Heart left ventricle (tissue), 16 donors: ENCODE measurements around the gene SORCS2. TPM values are rescaled to one million over a fixed set of nuclear protein-coding genes. Genes with fewer than 3 reads are reported as not detected.
"Not testable (repeated sequence)": the region's sequence is repeated elsewhere in the genome, so short reads cannot be mapped to it uniquely, and the experiment has no call there.

Experiments used
- ATAC-seq, 4 donors: fragments of 200-7000 bp; cut with Tn5 transposase; one replicate each; pipeline ENCODE4 v1.9.1; 2020 to 2022; ENCODE audit warnings: moderate library complexity in 4 of 4, mild to moderate bottlenecking in 3 of 4, moderate number of reproducible peaks in 1 of 4
- DNase-seq, 5 donors: peaks; one replicate each; pipeline ENCODE4 v3.0.0-alpha.2; 2020
- H3K27ac ChIP-seq, 12 donors: fragments of 200-600 bp; sonication (generic) in 4 of 12; one replicate each; pipeline versions ENCODE4 v1.5.0 to v1.8.0; 2016 to 2022; ENCODE audit warnings: mild to moderate bottlenecking in 2 of 12
- H3K27me3 ChIP-seq, 9 donors: fragments of 200-600 bp; sonication (generic) in 2 of 9; one replicate each; pipeline versions ENCODE4 v1.5.1 to v1.8.0; 2016 to 2022; ENCODE audit warnings: mild to moderate bottlenecking in 3 of 9
- H3K36me3 ChIP-seq, 9 donors: fragments of 200-600 bp; sonication (generic) in 2 of 9; one replicate each; pipeline versions ENCODE4 v1.5.0 to v1.8.0; 2018 to 2022; ENCODE audit warnings: mild to moderate bottlenecking in 2 of 9
- H3K4me1 ChIP-seq, 12 donors: fragments of 200-600 bp; sonication (generic) in 4 of 12; one replicate each; pipeline versions ENCODE4 v1.5.0 to v1.8.0; 2016 to 2022; ENCODE audit warnings: mild to moderate bottlenecking in 3 of 12
- H3K4me3 ChIP-seq, 12 donors: fragments of 200-600 bp; sonication (generic) in 4 of 12; one replicate each; pipeline versions ENCODE4 v1.5.0 to v1.8.0; 2017 to 2022; ENCODE audit warnings: mild to moderate bottlenecking in 9 of 12, moderate library complexity in 4 of 12
- H3K9me3 ChIP-seq, 12 donors: fragments of 200-600 bp; sonication (generic) in 4 of 12; one replicate each; pipeline versions ENCODE4 v1.5.0 to v1.8.0; 2016 to 2022; ENCODE audit warnings: mild to moderate bottlenecking in 1 of 12
- CTCF ChIP-seq, 12 donors: fragments of 200-600 bp; sonication (generic) in 4 of 12; IDR thresholded peaks; one replicate each; pipeline versions ENCODE4 v1.5.0 to v1.8.0; 2018 to 2022; ENCODE audit warnings: antibody characterized with exemption in 12 of 12, mild to moderate bottlenecking in 5 of 12
- POLR2A ChIP-seq, 2 donors: fragments of 450-650 bp; IDR thresholded peaks; one replicate each; pipeline ENCODE4 v1.6.1; 2017; ENCODE audit warnings: antibody characterized with exemption in 2 of 2, mild to moderate bottlenecking in 2 of 2, moderate library complexity in 2 of 2
- WGBS, 4 donors: extraction: QIAGEN DNeasy Blood & Tissue Kit in 2 of 4; methylation state at CpG; one replicate each; pipeline versions ENCODE4 v1.1.5 to v1.1.7; 2013 to 2018; 5-methylcytosine and 5-hydroxymethylcytosine counted together
- intact Hi-C, 10 donors: fragments of 100-400 bp; cut with DNase I; formaldehyde crosslinking; loops; one replicate each; pipeline versions ENCODE4 v1.11.1 to v1.14.2; 2022
- polyA plus RNA-seq, 2 donors: library from polyadenylated mRNA; stranded (reverse); fragments of 200-250 nt; gene quantifications; one replicate each; pipeline ENCODE4 v1.2.3, GENCODE V29; 2013
- total RNA-seq, 9 donors: library from RNA; depleted of rRNA in 2 of 9; stranded (reverse); fragments of >200 nt in 2 of 9; fragmentation: NEBNext Ultra II Directional in 3 of 9; extraction: Animal tissue kit (Norgen Biotek cat#: 25700) in 3 of 9; gene quantifications; one replicate each; pipeline versions ENCODE4 v1.1.0 to v1.2.4, GENCODE V29; 2016 to 2023
- donor health status: ischemic (EF 13 %, LVEDD 7.1; RV severe dilation, severe dysfunction).
- donor health status: healthy with polysubstance abuse.
- donor health status: DM: no; HTN: yes; CAD: no.
- donor health status: DM: no; HTN: no; CAD: no.
- donor health status: ischemic (EF 25% LVEDD 6.9; RV normal size, moderate dysfunction).
- donor health status: ischemic (EF 25% LVEDD 5.7; RV mildly dilated, moderate dysfunction).
- donor health status: healthy.
- donor health status: DM: yes; HTN: yes; CAD: no.
- donor health status: ischemic (EF 35%, LVEDD 5.7; RV mildly dilated, moderate dysfunction).
- donor health status: nonischemic (EF 11% LVEDD 7.7; RV severe dilation, severe dysfunction).
- donor health status: DM: yes; HTN: yes; CAD: no.
- donor health status: PGD.
- donor health status: ischemic (EF 29% LVEDD 5.4; RV normal size, mild dysfunction).
- donor health status: nonischemic (EF 23%, LVEDD 6.1; RV moderate dilation, normal function).

SORCS2 gene
- total and polyA plus RNA-seq, 11 donors, result 0.28 to 5.5 (median 2.4) TPM

GRCh38 chr4:7212921-7213320 lies 20.6 kb downstream of the SORCS2 start:
- ATAC-seq, result no peak
- TF ChIP-seq CTCF (IDR thresholded peaks at IDR 0.05), result no peak
- no peak for TF ChIP-seq POLR2A (IDR thresholded peaks at IDR 0.05)
- intact Hi-C loops, result no loop called here

GRCh38 chr4:7213807-7214206 lies 21.5 kb downstream of the SORCS2 start:
- Histone ChIP-seq H3K36me3 (no peaks in the 10 kb centered on the region), H3K27ac (no peak overlapping the region), H3K4me3 (no peak overlapping the region), H3K9me3 (peaks cover 0 to 9% (median 0%) of the 10 kb centered on the region in 12 donors), H3K27me3 (no peaks in the 10 kb centered on the region), H3K4me1 (no peaks in the 10 kb centered on the region)
- no peak for TF ChIP-seq CTCF (IDR thresholded peaks at IDR 0.05)
- no peak for TF ChIP-seq POLR2A (IDR thresholded peaks at IDR 0.05)
- DNase-seq (no peak), ATAC-seq (no peak)
- intact Hi-C loops, result no loop called here
- WGBS, 4 donors, result 90 to 100% (median 95%) methylated on average over 1 to 2 of the region's 2 CpGs

More at GRCh38 chr4:7212921-7213320, 20.6 kb downstream of the SORCS2 start:
- Histone ChIP-seq H3K36me3 (no peaks in the 10 kb centered on the region), H3K4me3 (no peak overlapping the region), H3K4me1 (peaks cover 0 to 6% (median under 1%) of the 10 kb centered on the region in 12 donors), H3K9me3 (peaks cover 0 to 9% (median 0%) of the 10 kb centered on the region in 12 donors), H3K27me3 (peaks cover 0 to 2% (median 0%) of the 10 kb centered on the region in 9 donors), H3K27ac (no peak overlapping the region)
- 46 to 90% (median 82%) methylated on average over 3 to 6 of the region's 6 CpGs for WGBS, 4 donors
- DNase-seq, result no peak

GRCh38 chr4:7214359-7214758 lies 22.0 kb downstream of the SORCS2 start:
- Histone ChIP-seq H3K4me1 (no peaks in the 10 kb centered on the region), H3K9me3 (peaks cover 0 to 9% (median 0%) of the 10 kb centered on the region in 12 donors), H3K36me3 (no peaks in the 10 kb centered on the region), H3K27ac (no peak overlapping the region), H3K27me3 (no peaks in the 10 kb centered on the region), H3K4me3 (no peak overlapping the region)
- DNase-seq (no peak), ATAC-seq (no peak)
- WGBS, 4 donors, result 50 to 100% (median 82%) methylated on average over 2 of the region's 2 CpGs
- intact Hi-C loops, result no loop called here
- TF ChIP-seq POLR2A (IDR thresholded peaks at IDR 0.05), result no peak
- no peak for TF ChIP-seq CTCF (IDR thresholded peaks at IDR 0.05)

- H3K27ac ChIP-seq, H3K4me3 ChIP-seq, H3K27me3 ChIP-seq, H3K4me1 ChIP-seq, H3K36me3 ChIP-seq, intact Hi-C loops, H3K9me3 ChIP-seq, DNase-seq, ATAC-seq: not testable (repeated sequence)
- 74 to 94% (median 89%) methylated on average over 9 to 29 of the region's 29 CpGs for WGBS, 4 donors
These were observed 22.8 kb downstream of the SORCS2 start for GRCh38 chr4:7215187-7215586.

- Histone ChIP-seq H3K36me3 (no peaks in the 10 kb centered on the region), H3K27ac (no peak overlapping the region), H3K4me1 (no peaks in the 10 kb centered on the region), H3K4me3 (no peak overlapping the region), H3K27me3 (no peaks in the 10 kb centered on the region), H3K9me3 (peaks cover 0 to 9% (median 0%) of the 10 kb centered on the region in 12 donors)
- intact Hi-C loops, result no loop called here
- DNase-seq, result no peak
- ATAC-seq, result no peak
- 89 to 94% (median 93%) methylated on average over 9 of the region's 9 CpGs for WGBS, 4 donors
- TF ChIP-seq CTCF (IDR thresholded peaks at IDR 0.05) (no peak), POLR2A (IDR thresholded peaks at IDR 0.05) (no peak)
These were observed 24.7 kb downstream of the SORCS2 start for GRCh38 chr4:7217039-7217438.
